HPDE6-E6E7 (cell line): ENCODE results near the gene TSPAN31.

ENCODE experiments used
- DNase-seq: peaks from one replicate; pipeline ENCODE4 v3.0.0; 2011; ENCODE audit warnings: missing footprints; ENCODE audit errors: extremely low spot score

Gene TSPAN31

GRCh38 chr12:57722716-57723629 is 21.9 kb upstream of the TSPAN31 start:
- DNase-seq = no peak

- no peak for DNase-seq
These were observed 21.2 kb upstream of the TSPAN31 start for GRCh38 chr12:57723630-57723962.

- DNase-seq = no peak
These were observed 20.6 kb upstream of the TSPAN31 start for GRCh38 chr12:57724003-57724935.

- DNase-seq = no peak
These were observed 19.7 kb upstream of the TSPAN31 start for GRCh38 chr12:57724936-57725740.

- no peak for DNase-seq
These were observed 19.0 kb upstream of the TSPAN31 start for GRCh38 chr12:57725851-57726150.

GRCh38 chr12:57726151-57726883 is 18.5 kb upstream of the TSPAN31 start:
- DNase-seq = peak; percentile 89

GRCh38 chr12:57726884-57727757 is 17.7 kb upstream of the TSPAN31 start:
- DNase-seq = no peak

GRCh38 chr12:57727758-57728395 is 17.0 kb upstream of the TSPAN31 start:
- DNase-seq = no peak

GRCh38 chr12:57729321-57729844 is 15.5 kb upstream of the TSPAN31 start:
- no peak for DNase-seq

- DNase-seq = no peak
These were observed 14.3 kb upstream of the TSPAN31 start for GRCh38 chr12:57730336-57731067.

GRCh38 chr12:57731411-57732080 is 13.3 kb upstream of the TSPAN31 start:
- no peak for DNase-seq

- no peak for DNase-seq
These were observed 12.6 kb upstream of the TSPAN31 start for GRCh38 chr12:57732270-57732669.

- no peak for DNase-seq
These were observed 11.9 kb upstream of the TSPAN31 start for GRCh38 chr12:57732726-57733593.

- DNase-seq = no peak
These were observed 10.9 kb upstream of the TSPAN31 start for GRCh38 chr12:57733928-57734327.

GRCh38 chr12:57734591-57734990 is 10.2 kb upstream of the TSPAN31 start:
- DNase-seq = no peak

- DNase-seq = no peak
These were observed 9.5 kb upstream of the TSPAN31 start for GRCh38 chr12:57735198-57735855.
